Stimulated activated CD4-positive, alpha-beta T cell treated with anti-CD3 and anti-CD28 coated beads, Interleukin-1b, Interleukin-23, amount 100 ng/mL, for 48 hours (primary cell): Measurements from ENCODE around the gene TTC31.

Source experiments
- DNase-seq: peaks from one replicate; pipeline ENCODE4 v3.0.0-alpha.2; 2020

The TTC31 gene

DNA sequence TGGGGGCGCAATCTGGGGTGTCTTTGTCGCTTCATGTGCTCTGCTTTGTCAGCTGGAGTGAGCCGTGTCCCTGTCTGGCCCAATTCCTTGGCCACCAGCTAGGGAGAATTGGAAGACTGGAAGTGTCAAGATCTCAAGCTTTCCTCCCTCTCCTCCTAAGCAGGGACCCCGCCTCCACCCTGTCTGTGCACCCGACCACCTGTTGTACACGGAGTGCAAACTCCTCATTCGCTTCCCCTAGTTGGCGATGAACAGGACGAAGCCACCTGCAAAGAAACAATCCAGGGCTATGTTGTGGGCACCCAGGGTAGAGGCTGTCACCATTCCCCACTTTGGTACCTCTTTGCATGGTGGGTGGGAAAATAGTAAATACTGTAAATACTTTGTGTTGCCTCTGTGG, 44.9 kb downstream of the TTC31 start:
- no peak for DNase-seq

DNA sequence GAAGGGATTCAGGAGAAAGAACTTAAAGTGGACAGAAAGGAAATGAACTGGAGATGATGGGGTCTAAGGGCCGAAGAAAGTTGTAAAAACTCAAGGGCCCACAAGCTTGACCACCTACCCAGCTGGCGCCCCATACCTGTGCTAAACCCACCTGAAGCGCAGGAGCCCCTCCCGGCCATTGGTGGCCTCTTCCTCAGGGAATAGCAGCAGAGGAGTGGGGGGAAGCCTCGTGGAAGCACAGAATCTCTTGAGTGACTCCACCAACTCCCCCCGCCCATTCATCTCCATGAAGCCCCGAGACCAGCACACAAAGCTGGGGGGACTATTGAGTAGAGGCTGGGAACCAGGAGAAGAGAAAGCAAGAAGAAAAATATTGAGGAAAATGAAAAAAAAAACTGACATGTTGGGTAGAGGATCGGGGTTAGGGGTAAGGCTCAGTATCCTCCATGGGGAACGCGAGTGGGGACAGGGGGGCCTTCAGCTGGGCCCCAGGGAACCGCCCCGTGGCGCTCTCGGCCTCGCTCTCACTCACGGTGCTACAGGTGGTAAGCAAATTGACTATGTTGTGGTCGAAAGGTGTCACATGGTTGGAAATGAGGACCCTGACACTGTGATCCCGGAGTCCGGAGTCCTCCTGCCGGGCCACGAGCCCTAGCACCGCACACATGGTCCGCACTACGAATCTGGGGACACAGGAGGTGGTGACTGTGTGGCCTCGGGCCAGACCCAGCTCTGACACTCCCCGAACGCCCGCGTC, 45.9 kb downstream of the TTC31 start:
- DNase-seq: no peak

DNA sequence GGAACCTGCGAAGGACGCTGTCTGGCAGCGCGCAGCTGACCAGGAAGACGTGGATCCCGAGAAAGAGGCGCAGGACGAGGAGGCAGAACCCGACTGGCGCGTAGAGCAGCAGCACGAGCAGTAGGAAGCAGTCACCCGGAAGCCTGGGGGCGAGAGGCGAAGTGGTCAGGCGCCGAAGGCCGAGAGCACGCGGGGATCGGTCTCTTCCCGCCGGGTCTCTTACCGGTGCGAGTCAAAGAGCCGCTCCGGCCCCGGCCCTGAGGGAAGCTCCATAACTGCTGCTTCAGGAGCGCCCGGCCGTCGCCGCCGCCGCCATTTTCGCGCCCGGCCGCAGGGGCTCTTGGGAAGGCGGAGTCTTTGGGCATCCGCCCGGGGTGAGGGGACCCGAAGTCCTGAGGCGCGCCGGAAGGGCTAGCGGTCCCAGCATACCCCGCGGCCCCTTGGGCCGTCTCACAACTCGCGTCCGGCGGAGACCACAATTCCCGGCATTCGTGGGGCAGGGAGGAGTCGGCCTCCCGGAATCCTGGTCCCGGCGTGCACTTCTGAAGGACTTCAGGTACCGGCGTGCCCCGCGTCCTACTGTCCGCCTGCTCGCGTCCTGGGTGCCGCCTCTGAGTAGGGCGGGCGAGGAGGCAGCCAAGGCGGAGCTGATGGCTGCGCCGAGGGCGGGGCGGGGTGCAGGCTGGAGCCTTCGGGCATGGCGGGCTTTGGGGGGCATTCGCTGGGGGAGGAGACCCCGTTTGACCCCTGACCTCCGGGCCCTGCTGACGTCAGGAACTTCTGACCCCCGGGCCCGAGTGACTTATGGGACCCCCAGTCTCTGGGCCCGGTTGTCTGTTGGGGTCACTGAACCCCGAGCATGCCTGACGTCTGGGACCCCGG, 46.7 kb downstream of the TTC31 start, which contains the start of the genes AUP1 and HTRA2:
AUP1 (minus strand) TSS at position 350 of the 882 bp plus-strand sequence; CDS start at position 273, 77 bp downstream.
HTRA2 (plus strand) TSS at position 577 of the 882 bp plus-strand sequence; CDS start at position 651, 74 bp downstream.
- DNase-seq: peak; percentile 96

DNA sequence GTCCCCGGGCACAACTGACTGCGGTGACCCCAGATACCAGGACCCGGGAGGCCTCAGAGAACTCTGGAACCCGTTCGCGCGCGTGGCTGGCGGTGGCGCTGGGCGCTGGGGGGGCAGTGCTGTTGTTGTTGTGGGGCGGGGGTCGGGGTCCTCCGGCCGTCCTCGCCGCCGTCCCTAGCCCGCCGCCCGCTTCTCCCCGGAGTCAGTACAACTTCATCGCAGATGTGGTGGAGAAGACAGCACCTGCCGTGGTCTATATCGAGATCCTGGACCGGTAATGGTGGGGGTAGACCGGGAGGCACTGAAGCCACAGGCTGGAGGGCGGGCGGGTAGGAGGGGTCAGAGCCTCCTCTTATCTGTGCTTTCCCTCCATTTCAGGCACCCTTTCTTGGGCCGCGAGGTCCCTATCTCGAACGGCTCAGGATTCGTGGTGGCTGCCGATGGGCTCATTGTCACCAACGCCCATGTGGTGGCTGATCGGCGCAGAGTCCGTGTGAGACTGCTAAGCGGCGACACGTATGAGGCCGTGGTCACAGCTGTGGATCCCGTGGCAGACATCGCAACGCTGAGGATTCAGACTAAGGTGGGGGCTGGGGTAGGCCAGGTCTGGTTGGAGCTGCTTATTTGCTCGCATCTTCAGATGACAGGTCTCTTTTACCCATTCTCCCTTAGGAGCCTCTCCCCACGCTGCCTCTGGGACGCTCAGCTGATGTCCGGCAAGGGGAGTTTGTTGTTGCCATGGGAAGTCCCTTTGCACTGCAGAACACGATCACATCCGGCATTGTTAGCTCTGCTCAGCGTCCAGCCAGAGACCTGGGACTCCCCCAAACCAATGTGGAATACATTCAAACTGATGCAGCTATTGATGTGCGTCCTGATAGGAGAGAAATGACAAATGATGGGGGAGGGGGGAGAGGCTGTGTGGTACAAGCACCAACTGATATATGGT, 47.6 kb downstream of the TTC31 start:
- peak; percentile 55 for DNase-seq

DNA sequence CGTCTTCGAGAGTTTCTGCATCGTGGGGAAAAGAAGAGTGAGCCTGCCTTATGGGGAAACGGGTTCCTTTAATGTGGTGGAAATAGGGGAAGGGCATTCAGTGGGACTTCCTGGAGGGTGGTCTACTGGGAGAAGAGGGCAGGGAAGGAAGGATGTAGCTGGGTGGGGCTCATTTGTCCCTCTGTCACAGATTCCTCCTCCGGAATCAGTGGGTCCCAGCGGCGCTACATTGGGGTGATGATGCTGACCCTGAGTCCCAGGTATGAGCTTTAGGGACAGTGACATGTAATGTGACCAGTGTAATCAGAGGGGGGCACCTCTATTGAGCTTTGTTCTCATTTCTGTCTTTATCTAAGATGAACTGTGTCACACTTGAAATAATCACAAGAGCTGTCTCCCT, 48.8 kb downstream of the TTC31 start:
- DNase-seq: no peak

DNA sequence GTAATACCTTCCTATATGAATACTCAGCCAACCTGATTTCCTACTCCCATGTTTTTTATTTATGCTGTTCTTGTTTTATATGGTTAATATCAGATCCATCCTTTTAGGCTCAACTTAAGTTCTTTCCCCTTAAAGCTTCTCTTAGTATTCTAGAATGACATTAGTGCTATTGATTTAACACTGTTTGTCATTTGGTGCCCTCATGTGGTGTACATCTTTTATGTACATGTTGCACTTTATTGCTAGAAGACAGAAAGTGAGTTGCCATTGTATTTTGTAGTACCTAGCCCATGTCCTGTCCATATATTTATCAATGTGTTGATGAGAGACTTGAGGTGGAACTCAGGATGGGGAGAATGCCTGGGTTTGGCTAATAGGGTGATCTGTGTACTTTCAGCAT, 49.3 kb downstream of the TTC31 start:
- no peak for DNase-seq

DNA sequence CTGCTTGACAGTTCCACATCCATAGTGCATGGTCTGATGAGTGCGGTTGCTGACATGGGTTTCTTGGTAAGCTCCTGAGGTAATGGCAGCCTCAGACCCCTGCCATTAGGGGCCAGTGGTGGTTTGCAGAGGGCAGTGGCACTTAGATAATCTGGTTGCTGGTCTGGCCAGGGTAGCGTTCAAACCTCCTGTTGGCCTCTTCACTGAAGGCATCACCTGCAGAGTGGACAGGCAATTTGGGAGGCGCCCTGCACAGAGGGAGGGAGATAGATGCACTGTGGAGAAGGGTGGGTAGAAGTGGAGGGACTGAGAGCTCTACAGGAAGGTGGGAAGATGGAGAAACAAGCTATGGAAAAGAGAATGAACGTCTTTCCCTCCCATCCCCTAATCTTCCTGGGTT, 50.6 kb downstream of the TTC31 start:
- DNase-seq: no peak

DNA sequence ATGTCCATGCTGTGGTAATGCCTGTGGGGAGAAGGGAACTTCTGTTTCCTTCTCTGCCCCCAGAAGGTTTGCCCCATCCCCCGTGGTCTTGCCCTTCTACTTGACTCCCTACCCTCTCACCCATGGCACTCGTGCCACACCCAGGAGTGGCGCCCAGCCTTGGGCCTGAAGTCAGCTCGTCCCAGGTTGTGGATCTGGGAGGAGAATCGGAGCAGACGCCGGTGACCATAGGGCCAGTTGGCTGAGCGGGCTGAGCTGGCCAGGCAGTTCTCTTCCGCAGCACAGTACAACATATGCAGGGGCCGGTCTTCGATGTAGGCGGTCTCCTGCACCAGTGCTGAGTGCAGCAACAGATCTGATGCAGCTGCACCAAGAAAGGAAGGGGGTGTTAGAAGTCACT, 51.5 kb downstream of the TTC31 start:
- DNase-seq: no peak

DNA sequence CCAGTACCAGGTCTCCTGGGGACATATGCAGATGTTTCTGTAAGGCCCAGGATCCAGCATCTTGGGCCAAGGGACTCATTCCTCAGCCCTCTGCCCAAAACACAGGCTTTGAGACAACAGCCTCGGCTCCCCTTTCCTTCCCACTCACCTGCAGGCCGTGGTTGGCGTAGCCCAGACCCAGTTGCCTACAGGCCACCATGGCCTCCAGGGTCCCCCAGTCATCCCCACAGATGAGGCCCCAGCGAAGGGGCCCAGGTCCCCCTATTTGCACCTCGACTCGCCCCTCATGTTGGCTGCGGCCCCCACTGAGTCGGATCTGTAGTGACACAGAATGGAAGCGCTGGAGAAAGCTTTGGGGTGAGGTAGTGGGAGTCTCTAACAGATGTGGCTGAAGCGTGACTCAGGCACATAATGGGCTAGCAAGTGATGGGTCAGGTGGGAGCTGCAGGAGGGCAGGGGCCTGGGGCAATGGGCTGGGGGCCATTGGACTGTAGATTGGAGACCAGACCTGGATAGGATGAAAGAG, 52.6 kb downstream of the TTC31 start:
- no peak for DNase-seq

DNA sequence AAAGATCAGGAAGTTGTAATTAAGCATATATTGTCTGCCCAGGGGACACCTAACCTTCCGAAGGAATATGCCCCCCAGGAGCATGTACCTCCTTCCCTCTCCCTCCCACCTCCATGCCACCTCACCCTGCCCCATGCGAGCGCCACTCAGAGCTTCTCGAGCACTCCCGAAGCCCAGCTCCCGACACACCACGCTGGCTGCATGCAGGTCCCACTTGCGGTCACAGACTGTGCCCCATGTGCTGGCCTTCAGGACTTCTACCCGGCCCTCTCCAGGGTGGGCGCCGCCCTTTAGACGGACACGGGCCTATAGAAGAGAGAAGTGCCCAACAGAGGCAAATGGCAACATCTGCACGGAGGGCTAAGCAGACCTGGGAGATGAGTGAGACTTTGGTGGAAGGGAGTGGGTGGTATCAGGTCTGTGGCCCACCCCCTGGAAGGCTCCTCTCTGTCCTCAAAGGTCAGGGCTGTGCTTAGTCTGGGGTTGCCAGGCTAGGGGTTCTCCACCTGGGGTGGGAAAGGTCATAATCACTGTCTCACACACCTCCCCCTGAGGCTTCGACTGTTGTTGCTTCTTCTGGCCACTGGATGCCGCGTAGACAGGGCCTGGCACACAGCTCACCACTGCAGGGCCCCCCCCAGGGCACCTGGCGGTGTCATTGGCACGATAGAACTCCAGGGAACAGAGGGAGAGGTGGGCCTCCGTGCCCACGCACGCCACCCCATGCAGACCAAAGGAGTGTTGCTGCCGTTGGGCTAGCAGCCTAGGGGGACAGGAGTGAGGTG, 53.5 kb downstream of the TTC31 start:
- DNase-seq: no peak

DNA sequence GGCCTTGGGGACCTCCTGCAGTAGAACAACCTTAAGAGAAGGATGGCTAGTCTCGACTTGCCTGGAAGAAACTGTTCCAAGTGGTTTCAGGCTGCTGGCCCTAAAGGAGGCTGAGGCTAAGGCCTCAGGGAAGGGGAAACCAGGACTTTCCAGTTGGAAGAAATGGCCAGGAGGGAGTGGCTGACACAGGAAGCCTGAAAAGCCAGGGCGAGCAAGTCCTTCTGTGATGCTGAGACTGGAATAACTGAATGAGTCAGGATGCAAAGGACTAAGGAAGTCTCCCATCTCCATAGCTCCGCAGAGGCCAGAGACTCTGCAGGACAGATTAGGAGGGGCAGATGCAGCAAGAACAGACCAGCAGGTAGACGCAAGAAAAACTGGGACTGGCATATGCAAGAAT, 54.3 kb downstream of the TTC31 start:
- no peak for DNase-seq

DNA sequence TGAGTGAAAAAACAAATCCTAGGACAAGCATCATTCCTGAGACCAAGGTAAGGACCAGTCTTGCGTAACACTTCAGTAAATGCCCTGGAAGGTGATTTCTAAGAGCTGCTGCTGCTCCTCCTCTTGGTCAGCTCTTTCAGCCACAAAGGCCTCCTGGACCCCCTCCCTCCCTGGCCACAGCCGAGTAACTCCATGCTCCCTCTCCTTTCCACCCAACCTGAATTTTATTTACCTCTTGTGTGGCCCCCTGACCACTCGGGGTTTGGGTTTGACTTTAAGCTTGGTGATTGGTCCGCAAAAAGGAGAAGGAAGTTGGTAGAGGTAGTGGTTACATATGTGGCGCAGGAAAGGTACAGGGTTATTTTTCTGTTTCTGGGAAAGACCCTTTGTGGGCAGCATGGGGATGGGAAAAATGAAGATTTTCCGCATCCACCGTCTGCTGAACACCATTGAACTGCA, 56.0 kb downstream of the TTC31 start:
- DNase-seq: no peak

DNA sequence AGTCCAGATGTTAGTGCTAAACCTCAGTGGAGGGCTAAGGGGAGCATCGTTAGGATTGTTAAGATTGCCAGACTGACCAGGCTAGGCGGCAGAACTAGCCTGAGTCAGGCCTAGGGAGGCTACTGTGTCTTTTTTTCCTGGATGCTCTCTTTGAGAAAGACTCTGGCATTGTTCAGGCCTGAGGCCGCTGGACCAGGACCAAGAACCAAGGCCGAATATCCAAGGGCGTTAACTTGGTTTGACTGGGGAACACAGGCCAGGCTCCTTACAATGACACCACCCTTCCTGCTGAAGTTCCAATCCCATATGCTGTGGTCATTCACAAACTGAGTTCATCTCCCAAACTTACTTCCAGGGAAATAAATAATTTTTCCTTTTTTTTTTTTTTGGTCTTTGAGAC, 57.4 kb downstream of the TTC31 start:
- DNase-seq: no peak

DNA sequence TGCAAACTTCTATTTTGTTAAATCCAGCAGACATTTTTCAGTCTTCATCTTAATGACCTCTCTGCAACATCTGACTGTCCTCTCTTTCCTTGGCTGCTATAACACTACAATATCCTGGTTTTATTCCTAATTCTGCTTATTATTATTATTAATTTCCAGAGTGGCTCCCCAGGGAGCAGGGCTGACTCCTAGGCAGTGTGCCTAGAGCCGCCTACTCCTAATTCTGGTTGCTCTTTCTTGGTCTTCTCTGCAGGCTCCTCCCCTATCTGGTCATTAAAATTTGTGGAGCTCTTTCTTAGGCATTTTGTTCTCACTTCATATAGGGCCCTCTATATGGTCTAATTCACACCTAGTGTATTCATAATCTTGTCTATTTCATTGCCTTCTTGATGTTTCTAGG, 60.1 kb downstream of the TTC31 start:
- DNase-seq: no peak
